Body of pancreas (tissue), 4 donors: ENCODE measurements around the gene DLEC1. TPM values are rescaled to one million over a fixed set of nuclear protein-coding genes. Genes with fewer than 3 reads are reported as not detected.
A peak's percentile ranks its signal among the peaks of the same experiment; 100 is the strongest.

Experiments
- ATAC-seq: fragments of 150-250 bp; one replicate; pipeline ENCODE4 v1.9.1; 2016
- DNase-seq, 4 donors: peaks; one replicate each; pipeline ENCODE4 v3.0.0-alpha.2; 2019
- H3K27ac ChIP-seq, 4 donors: fragments of 200-600 bp; sonication (generic); 1 replicate in 3 of 4; 2 replicates in 1 of 4; pipeline versions ENCODE4 v1.5.1 to v1.6.1; 2016 to 2019; ENCODE audit warnings: mild to moderate bottlenecking in 1 of 4, mixed read lengths in 1 of 4, moderate library complexity in 1 of 4
- H3K27me3 ChIP-seq, 2 donors: fragments of 200-600 bp; sonication (generic); one replicate each; pipeline ENCODE4 v1.6.0; 2016; ENCODE audit warnings: mild to moderate bottlenecking in 1 of 2
- H3K36me3 ChIP-seq, 2 donors: fragments of 200-600 bp; sonication (generic); replicated peaks in 1 of 2; 2 replicates each; pipeline ENCODE4 v1.5.1; 2016; ENCODE audit warnings: low read depth in 2 of 2; ENCODE audit not compliant: insufficient read depth in 1 of 2
- H3K4me1 ChIP-seq: fragments of 200-600 bp; sonication (generic); one replicate; pipeline ENCODE4 v1.6.0; 2016
- H3K4me3 ChIP-seq, 2 donors: fragments of 200-600 bp; sonication (generic); 1 replicate in 1 of 2; 2 replicates in 1 of 2; pipeline ENCODE4 v1.5.1; 2016 to 2019
- H3K9me3 ChIP-seq, 3 donors: fragments of 200-600 bp; sonication (generic); 1 replicate in 2 of 3; 2 replicates in 1 of 3; pipeline ENCODE4 v1.5.1; 2016
- POLR2A ChIP-seq, 3 donors: fragments of 450-650 bp; IDR thresholded peaks; one replicate each; pipeline ENCODE4 v1.6.1; 2016; ENCODE audit warnings: antibody characterized with exemption in 3 of 3, mild to moderate bottlenecking in 2 of 3
- WGBS, 2 donors: methylation state at CpG; one replicate each; pipeline ENCODE4 v1.1.5; 2017; 5-methylcytosine and 5-hydroxymethylcytosine counted together
- intact Hi-C: fragments of 100-400 bp; cut with DNase I; formaldehyde crosslinking; loops from one replicate; pipeline ENCODE4 v1.15.1; 2023
- total RNA-seq, 2 donors: library from RNA; depleted of rRNA; stranded (reverse); fragments of >200 nt; gene quantifications; one replicate each; pipeline ENCODE4 v1.1.0, GENCODE V29; 2016
- TF ChIP-seq, protein P1 (sequence below), 7 experiments: fragments of 450-650 bp in 4 of 7; fragments of 200-600 bp in 3 of 7; sonication (generic) in 3 of 7; IDR thresholded peaks; one replicate each; pipeline ENCODE4 v1.5.1; 2016 to 2019; ENCODE audit warnings: antibody characterized with exemption in 7 of 7

Gene DLEC1
- total RNA-seq, 2 donors from 2014 or later = 0.78 to 1.3 TPM

GRCh38 chr3:37997342-37997741 lies 41.7 kb upstream of the DLEC1 start:
- no peak overlapping the region for H3K4me3 ChIP-seq
- WGBS, 2 donors = 85 to 100% methylated on average over 1 to 6 of the region's 10 CpGs
- H3K27ac ChIP-seq = peak overlapping the region in 1 of 4 donors; percentile 4
- no peak for DNase-seq
- H3K36me3 ChIP-seq = no peaks in the 10 kb centered on the region
- TF ChIP-seq, protein P1, sequence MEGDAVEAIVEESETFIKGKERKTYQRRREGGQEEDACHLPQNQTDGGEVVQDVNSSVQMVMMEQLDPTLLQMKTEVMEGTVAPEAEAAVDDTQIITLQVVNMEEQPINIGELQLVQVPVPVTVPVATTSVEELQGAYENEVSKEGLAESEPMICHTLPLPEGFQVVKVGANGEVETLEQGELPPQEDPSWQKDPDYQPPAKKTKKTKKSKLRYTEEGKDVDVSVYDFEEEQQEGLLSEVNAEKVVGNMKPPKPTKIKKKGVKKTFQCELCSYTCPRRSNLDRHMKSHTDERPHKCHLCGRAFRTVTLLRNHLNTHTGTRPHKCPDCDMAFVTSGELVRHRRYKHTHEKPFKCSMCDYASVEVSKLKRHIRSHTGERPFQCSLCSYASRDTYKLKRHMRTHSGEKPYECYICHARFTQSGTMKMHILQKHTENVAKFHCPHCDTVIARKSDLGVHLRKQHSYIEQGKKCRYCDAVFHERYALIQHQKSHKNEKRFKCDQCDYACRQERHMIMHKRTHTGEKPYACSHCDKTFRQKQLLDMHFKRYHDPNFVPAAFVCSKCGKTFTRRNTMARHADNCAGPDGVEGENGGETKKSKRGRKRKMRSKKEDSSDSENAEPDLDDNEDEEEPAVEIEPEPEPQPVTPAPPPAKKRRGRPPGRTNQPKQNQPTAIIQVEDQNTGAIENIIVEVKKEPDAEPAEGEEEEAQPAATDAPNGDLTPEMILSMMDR (IDR thresholded peaks at IDR 0.05) = no peak
- TF ChIP-seq POLR2A (IDR thresholded peaks at IDR 0.05) = no peak
- ATAC-seq = no peak
- intact Hi-C loops = no loop called here
- no peaks in the 10 kb centered on the region for H3K9me3 ChIP-seq
- no peaks in the 10 kb centered on the region for H3K27me3 ChIP-seq
- peaks cover 38% of the 10 kb centered on the region for H3K4me1 ChIP-seq

DNA sequence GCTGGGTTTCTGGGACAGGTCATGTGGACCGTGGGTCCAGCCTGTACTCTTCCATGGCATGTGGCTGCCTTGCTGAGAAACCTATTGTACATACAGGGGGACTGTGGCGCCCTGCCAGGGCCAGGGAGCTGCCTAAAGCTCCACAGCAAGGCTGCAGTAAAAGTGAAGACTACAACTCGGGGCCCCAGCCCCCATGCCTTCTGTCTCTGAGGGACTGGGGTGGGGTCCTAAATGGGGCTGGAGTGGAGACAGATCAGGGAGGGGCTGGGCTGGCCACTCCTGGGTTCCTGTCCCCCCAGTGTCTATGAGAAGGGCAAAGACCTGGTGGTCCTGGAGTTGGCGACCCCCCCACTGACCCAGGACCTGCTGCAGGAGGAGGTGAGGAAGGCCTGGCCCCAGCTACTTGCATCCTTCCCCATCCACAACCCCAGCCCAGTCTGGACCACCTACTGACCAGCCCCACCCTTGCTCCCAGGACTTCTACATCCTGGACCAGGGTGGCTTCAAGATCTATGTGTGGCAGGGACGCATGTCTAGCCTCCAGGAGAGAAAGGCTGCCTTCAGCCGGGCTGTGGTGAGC lies 41.1 kb upstream of the DLEC1 start:
- Histone ChIP-seq H3K36me3 (no peaks in the 10 kb centered on the region), H3K4me1 (peaks cover 35% of the 10 kb centered on the region), H3K27ac (peak overlapping the region; percentile 86 to 91 (median 89)), H3K9me3 (no peaks in the 10 kb centered on the region), H3K27me3 (no peaks in the 10 kb centered on the region), H3K4me3 (no peak overlapping the region)
- WGBS, 2 donors = 89 to 100% methylated on average over 2 to 6 of the region's 6 CpGs
- DNase-seq (peak in 2 of 4 donors; percentile 30), ATAC-seq (no peak)
- intact Hi-C loops = no loop called here
- TF ChIP-seq, protein P1 (IDR thresholded peaks at IDR 0.05) = no peak
- no peak for TF ChIP-seq POLR2A (IDR thresholded peaks at IDR 0.05)

- no peak overlapping the region for H3K27ac ChIP-seq
- H3K27me3 ChIP-seq = no peaks in the 10 kb centered on the region
- TF ChIP-seq POLR2A (IDR thresholded peaks at IDR 0.05) = no peak
- TF ChIP-seq, protein P1 (IDR thresholded peaks at IDR 0.05) = no peak
- peaks cover 48% of the 10 kb centered on the region for H3K4me1 ChIP-seq
- DNase-seq = peak in 2 of 4 donors; percentile 6 to 7
- 84 to 90% methylated on average over 6 of the region's 6 CpGs for WGBS, 2 donors
- no peaks in the 10 kb centered on the region for H3K9me3 ChIP-seq
- no peak for ATAC-seq
- intact Hi-C loops = no loop called here
- no peak overlapping the region for H3K4me3 ChIP-seq
- no peaks in the 10 kb centered on the region for H3K36me3 ChIP-seq
Observed at GRCh38 chr3:37999836-38000235, 39.2 kb upstream of the DLEC1 start.

- intact Hi-C loops = no loop called here
- H3K4me1 ChIP-seq = peaks cover 53% of the 10 kb centered on the region
- no peak for TF ChIP-seq POLR2A (IDR thresholded peaks at IDR 0.05)
- TF ChIP-seq, protein P1 (IDR thresholded peaks at IDR 0.05) = no peak
- H3K9me3 ChIP-seq = no peaks in the 10 kb centered on the region
- H3K4me3 ChIP-seq = no peak overlapping the region
- H3K36me3 ChIP-seq = no peaks in the 10 kb centered on the region
- peak overlapping the region in 1 of 4 donors; percentile 3 for H3K27ac ChIP-seq
- no peaks in the 10 kb centered on the region for H3K27me3 ChIP-seq
- DNase-seq (peak in 1 of 4 donors; percentile 12), ATAC-seq (no peak)
- 90 to 94% methylated on average over 5 to 6 of the region's 6 CpGs for WGBS, 2 donors
Observed at GRCh38 chr3:38000242-38000916, 38.6 kb upstream of the DLEC1 start.
